WTC11 (cell line): ENCODE results near the gene DNM1. TPM values are rescaled to one million over a fixed set of nuclear protein-coding genes. Genes with fewer than 3 reads are reported as not detected.

Experiments used
- ATAC-seq: fragments of 200-7000 bp; cut with Tn5 transposase; 2 replicates; pipeline ENCODE4 v1.10.0; 2021; ENCODE audit warnings: mild to moderate bottlenecking, moderate library complexity
- CTCF ChIA-PET: fragments of 300-600 bp; sonication (Branson Sonifier 250); formaldehyde crosslinking; loops from one replicate; lab custom pipeline; 2021; ENCODE audit warnings: antibody characterized with exemption; lab: Charles Lee
- POLR2A ChIA-PET: fragments of 350-600 bp; sonication (Branson Sonifier 250); formaldehyde crosslinking; loops from one replicate; lab custom pipeline; 2021; ENCODE audit warnings: antibody characterized with exemption; lab: Charles Lee
- DNase-seq: peaks from one replicate; pipeline ENCODE4 v3.0.0; 2021; ENCODE audit warnings: low spot score
- H3K27ac Mint-ChIP-seq: 2 replicates; pipeline ENCODE4 v1.8.0; 2021; ENCODE audit warnings: mixed read lengths
- H3K27me3 Mint-ChIP-seq: 2 replicates; pipeline ENCODE4 v1.8.0; 2021; ENCODE audit warnings: low read depth, mild to moderate bottlenecking, moderate library complexity, mixed read lengths
- H3K36me3 Mint-ChIP-seq: 2 replicates; pipeline ENCODE4 v1.8.0; 2021; ENCODE audit warnings: mixed read lengths
- H3K4me1 Mint-ChIP-seq: 2 replicates; pipeline ENCODE4 v1.8.0; 2022; ENCODE audit warnings: mixed read lengths
- H3K4me3 Mint-ChIP-seq: 2 replicates; pipeline ENCODE4 v1.8.0; 2021; ENCODE audit warnings: mild to moderate bottlenecking, moderate library complexity, mixed read lengths
- H3K9me3 Mint-ChIP-seq: 2 replicates; pipeline ENCODE4 v1.8.0; 2021; ENCODE audit warnings: mixed read lengths
- AFF4 ChIP-seq: sonication (generic); formaldehyde crosslinking; IDR thresholded peaks from 2 replicates; pipeline ENCODE4 v1.8.1; 2023; ENCODE audit warnings: mild to moderate bottlenecking, missing genetic modification reagents, borderline replicate concordance
- ARID4B ChIP-seq: sonication (generic); formaldehyde crosslinking; IDR thresholded peaks from 2 replicates; pipeline ENCODE4 v1.8.0; 2023; ENCODE audit warnings: missing genetic modification reagents, mild to moderate bottlenecking, borderline replicate concordance
- ATF3 ChIP-seq: sonication (generic); formaldehyde crosslinking; conservative IDR thresholded peaks from 2 replicates; pipeline ENCODE4 v1.8.1; 2022; ENCODE audit warnings: mild to moderate bottlenecking, missing genetic modification reagents
- ESRRA ChIP-seq: sonication (generic); formaldehyde crosslinking; IDR thresholded peaks from 2 replicates; pipeline ENCODE4 v1.8.1; 2022; ENCODE audit warnings: mild to moderate bottlenecking, missing genetic modification reagents, borderline replicate concordance
- FOXP1 ChIP-seq: sonication (generic); formaldehyde crosslinking; IDR thresholded peaks from 2 replicates; pipeline ENCODE4 v1.8.0; 2022; ENCODE audit warnings: missing genetic modification reagents, mild to moderate bottlenecking, moderate library complexity, borderline replicate concordance
- HMGXB4 ChIP-seq: sonication (generic); formaldehyde crosslinking; IDR thresholded peaks from 2 replicates; pipeline ENCODE4 v1.8.1; 2023; ENCODE audit warnings: mild to moderate bottlenecking, moderate library complexity, missing genetic modification reagents
- MYBL2 ChIP-seq: sonication (generic); formaldehyde crosslinking; IDR thresholded peaks from 2 replicates; pipeline ENCODE4 v1.8.1; 2023; ENCODE audit warnings: mild to moderate bottlenecking, moderate library complexity, missing genetic modification reagents
- RELA ChIP-seq: sonication (generic); formaldehyde crosslinking; IDR thresholded peaks from 2 replicates; pipeline ENCODE4 v1.8.1; 2022; ENCODE audit warnings: missing genetic modification reagents, mild to moderate bottlenecking, borderline replicate concordance
- SMAD4 ChIP-seq: sonication (generic); formaldehyde crosslinking; IDR thresholded peaks from 2 replicates; pipeline ENCODE4 v1.8.0; 2022; ENCODE audit warnings: mild to moderate bottlenecking, missing genetic modification reagents
- STAT6 ChIP-seq: sonication (generic); formaldehyde crosslinking; conservative IDR thresholded peaks from 2 replicates; pipeline ENCODE4 v1.8.1; 2023; ENCODE audit warnings: mild to moderate bottlenecking, low read depth, missing genetic modification reagents, moderate library complexity
- ZNF423 ChIP-seq: fragments of 250-450 bp; sonication (Bioruptor Pico); IDR thresholded peaks from 2 replicates; pipeline ENCODE4 v2.1.2; 2022; ENCODE audit warnings: mild to moderate bottlenecking, moderate library complexity
- ZNF512 ChIP-seq: sonication (generic); formaldehyde crosslinking; IDR thresholded peaks from 2 replicates; pipeline ENCODE4 v1.8.1; 2022; ENCODE audit warnings: missing genetic modification reagents, borderline replicate concordance
- total RNA-seq: library from RNA; stranded (reverse); gene quantifications from 3 replicates; pipeline ENCODE4 v1.2.3, GENCODE V29; 2021

Gene DNM1
- total RNA-seq, 1 experiment from 2014 or later, result 79.0 TPM

- no peak for DNase-seq
- H3K27ac Mint-ChIP-seq, result peak overlapping the region; percentile 3; the same call in 1 of the 2 replicates
- POLR2A ChIA-PET, result no interaction called here
- no peaks in the 10 kb centered on the region for H3K36me3 Mint-ChIP-seq
- H3K9me3 Mint-ChIP-seq, result no peaks in the 10 kb centered on the region
- H3K27me3 Mint-ChIP-seq, result no peaks in the 10 kb centered on the region; the same call in 1 of the 2 replicates
- peak overlapping the region; percentile 69 for H3K4me3 Mint-ChIP-seq
- TF ChIP-seq ATF3, result no peak
- TF ChIP-seq, all 79 proteins: peak for 0
- H3K4me1 Mint-ChIP-seq, result peaks cover 24% of the 10 kb centered on the region
- ATAC-seq, result no peak
- CTCF ChIA-PET, result interaction anchor here (1.5 kb wide), 1 partner anchor 52 kb away, joined by 3 read pairs; no protein-coding TSS in a partner anchor
Observed at GRCh38 chr9:128202648-128203023, 543 bp upstream of the DNM1 start.

- TF ChIP-seq ZNF423 (no peak), HMGXB4 (CRISPR knock-in tag) (peak; percentile 24), FOXP1 (CRISPR knock-in tag) (peak; percentile 63; the same call in 1 of the 2 replicates), ESRRA (CRISPR knock-in tag) (no peak), SMAD4 (CRISPR knock-in tag) (no peak), STAT6 (no peak), ARID4B (CRISPR knock-in tag) (peak; percentile 54; the same call in 1 of the 2 replicates), RELA (CRISPR knock-in tag) (no peak), AFF4 (no peak), ZNF512 (CRISPR knock-in tag) (no peak), MYBL2 (CRISPR knock-in tag) (no peak)
- Mint-ChIP-seq H3K4me3 (peak overlapping the region; percentile 76), H3K27me3 (no peaks in the 10 kb centered on the region), H3K36me3 (no peaks in the 10 kb centered on the region), H3K4me1 (peaks cover 24% of the 10 kb centered on the region), H3K9me3 (no peaks in the 10 kb centered on the region), H3K27ac (no peak overlapping the region)
- DNase-seq (peak; percentile 55), ATAC-seq (peak; percentile 56)
- POLR2A ChIA-PET, result no interaction called here
- CTCF ChIA-PET, result interaction anchor here (0.6 to 2.0 kb wide), 20 partner anchors 8 to 441 kb away, joined by 3 to 23 read pairs (median 4); partner anchors contain the start of genes BBLN, CERCAM and CIZ1
Observed at GRCh38 chr9:128203707-128204551, 750 bp downstream of the DNM1 start.
